ENCODE measurements around the gene SMAD7. TPM values are rescaled to one million over a fixed set of nuclear protein-coding genes. Genes with fewer than 3 reads are reported as not detected.

Gene SMAD7
- total RNA-seq, 1 experiment from 2014 or later, result 2.1 TPM

GRCh38 chr18:48948112-48949049 is 2.4 kb downstream of the SMAD7 start:
- DNase-seq (ENCODE audit: extremely low read depth, low read depth), result no peak

GRCh38 chr18:48947560-48947959 is 3.2 kb downstream of the SMAD7 start:
- no peak for DNase-seq (ENCODE audit: extremely low read depth, low read depth)

GRCh38 chr18:48947092-48947491 is 3.7 kb downstream of the SMAD7 start:
- DNase-seq (ENCODE audit: extremely low read depth, low read depth), result no peak

GRCh38 chr18:48946329-48946835 is 4.4 kb downstream of the SMAD7 start:
- DNase-seq (ENCODE audit: extremely low read depth, low read depth), result no peak

GRCh38 chr18:48945953-48946217 is 4.9 kb downstream of the SMAD7 start:
- no peak for DNase-seq (ENCODE audit: extremely low read depth, low read depth)

GRCh38 chr18:48944634-48945033 is 6.1 kb downstream of the SMAD7 start:
- no peak for DNase-seq (ENCODE audit: extremely low read depth, low read depth)

GRCh38 chr18:48943736-48944527 is 6.8 kb downstream of the SMAD7 start:
- DNase-seq (ENCODE audit: extremely low read depth, low read depth), result no peak

- no peak for DNase-seq (ENCODE audit: extremely low read depth, low read depth)
Observed at GRCh38 chr18:48943333-48943732, 7.4 kb downstream of the SMAD7 start.

- DNase-seq (ENCODE audit: extremely low read depth, low read depth), result no peak
Observed at GRCh38 chr18:48942554-48943261, 8.1 kb downstream of the SMAD7 start.

- no peak for DNase-seq (ENCODE audit: extremely low read depth, low read depth)
Observed at GRCh38 chr18:48942086-48942485, 8.7 kb downstream of the SMAD7 start.

- DNase-seq (ENCODE audit: extremely low read depth, low read depth), result no peak
Observed at GRCh38 chr18:48941672-48942071, 9.1 kb downstream of the SMAD7 start.

GRCh38 chr18:48940854-48941611 is 9.7 kb downstream of the SMAD7 start:
- no peak for DNase-seq (ENCODE audit: extremely low read depth, low read depth)

- no peak for DNase-seq (ENCODE audit: extremely low read depth, low read depth)
Observed at GRCh38 chr18:48939205-48940097, 11.3 kb downstream of the SMAD7 start.

GRCh38 chr18:48938827-48939204 is 11.9 kb downstream of the SMAD7 start:
- DNase-seq (ENCODE audit: extremely low read depth, low read depth), result no peak

GRCh38 chr18:48937869-48938750 is 12.7 kb downstream of the SMAD7 start:
- DNase-seq (ENCODE audit: extremely low read depth, low read depth), result no peak

- no peak for DNase-seq (ENCODE audit: extremely low read depth, low read depth)
Observed at GRCh38 chr18:48935433-48935774, 15.4 kb downstream of the SMAD7 start.

GRCh38 chr18:48934723-48935432 is 15.9 kb downstream of the SMAD7 start:
- DNase-seq (ENCODE audit: extremely low read depth, low read depth), result no peak

GRCh38 chr18:48934415-48934722 is 16.4 kb downstream of the SMAD7 start:
- no peak for DNase-seq (ENCODE audit: extremely low read depth, low read depth)
